Stimulated activated CD8-positive, alpha-beta memory T cell treated with anti-CD3 and anti-CD28 coated beads, Interleukin-15, amount 100 ng/mL, for 24 hours (primary cell): ENCODE results near the gene POU2F1.

Experiments
- DNase-seq: peaks from one replicate; pipeline ENCODE4 v3.0.0-alpha.2; 2020; ENCODE audit warnings: low read depth

POU2F1 gene

GRCh38 chr1:167367705-167368104 is 147.0 kb downstream of the POU2F1 start:
- no peak for DNase-seq

- DNase-seq = no peak
Observed at GRCh38 chr1:167369175-167369574, 148.5 kb downstream of the POU2F1 start.

GRCh38 chr1:167369933-167370332 is 149.2 kb downstream of the POU2F1 start:
- DNase-seq = no peak

- DNase-seq = no peak
Observed at GRCh38 chr1:167371030-167371429, 150.3 kb downstream of the POU2F1 start.

- no peak for DNase-seq
Observed at GRCh38 chr1:167373398-167373797, 152.7 kb downstream of the POU2F1 start.

GRCh38 chr1:167373986-167374385 is 153.3 kb downstream of the POU2F1 start:
- no peak for DNase-seq

GRCh38 chr1:167375949-167376348 is 155.3 kb downstream of the POU2F1 start:
- no peak for DNase-seq

- no peak for DNase-seq
Observed at GRCh38 chr1:167387251-167387910, 166.7 kb downstream of the POU2F1 start.

GRCh38 chr1:167388976-167389375 is 168.3 kb downstream of the POU2F1 start:
- no peak for DNase-seq

- no peak for DNase-seq
Observed at GRCh38 chr1:167392200-167392696, 171.6 kb downstream of the POU2F1 start.

- no peak for DNase-seq
Observed at GRCh38 chr1:167400359-167400953, 179.8 kb downstream of the POU2F1 start.

- DNase-seq = peak; percentile 8
Observed at GRCh38 chr1:167401260-167401873, 180.7 kb downstream of the POU2F1 start.

- no peak for DNase-seq
Observed at GRCh38 chr1:167404161-167404888, 183.6 kb downstream of the POU2F1 start.

- DNase-seq = no peak
Observed at GRCh38 chr1:167404908-167405307, 184.2 kb downstream of the POU2F1 start.

GRCh38 chr1:167408355-167408754 is 187.7 kb downstream of the POU2F1 start:
- DNase-seq = no peak

- no peak for DNase-seq
Observed at GRCh38 chr1:167409183-167409582, 188.5 kb downstream of the POU2F1 start.

GRCh38 chr1:167412072-167412471 is 191.4 kb downstream of the POU2F1 start:
- no peak for DNase-seq

- DNase-seq = no peak
Observed at GRCh38 chr1:167412920-167413319, 192.2 kb downstream of the POU2F1 start.

- no peak for DNase-seq
Observed at GRCh38 chr1:167413328-167413727, 192.6 kb downstream of the POU2F1 start.

- DNase-seq = no peak
Observed at GRCh38 chr1:167416506-167416905, 195.8 kb downstream of the POU2F1 start.

GRCh38 chr1:167418391-167418790 is 197.7 kb downstream of the POU2F1 start:
- DNase-seq = no peak

- DNase-seq = no peak
Observed at GRCh38 chr1:167419245-167419644, 198.6 kb downstream of the POU2F1 start.

GRCh38 chr1:167420510-167420909 is 199.8 kb downstream of the POU2F1 start:
- no peak for DNase-seq
